ENCODE measurements around the gene CNFN.

- TF ChIP-seq CTCF (conservative IDR thresholded peaks at IDR 0.05 in 1 of 2, IDR thresholded peaks at IDR 0.05 in 1 of 2; ENCODE audit: extremely low read depth in 1 of 2, insufficient read depth in 1 of 2, low read depth in 1 of 2, low read length in 2 of 2), result no peak
- TF ChIP-seq EZH2 (IDR thresholded peaks at IDR 0.05; ENCODE audit: borderline replicate concordance, low read length), result no peak
Observed at GRCh38 chr19:42360787-42361544, 29.1 kb downstream of the CNFN start.
